HG03159 (cell line): ENCODE measurements around the gene C19orf85.
"Not testable (repeated sequence)": the region's sequence is repeated elsewhere in the genome, so short reads cannot be mapped to it uniquely, and the experiment has no call there.

ENCODE experiments used
- ATAC-seq: cut with Tn5 transposase; IDR thresholded peaks from one replicate; pipeline ENCODE4 v1.9.1; 2021; ENCODE audit warnings: mild to moderate bottlenecking, moderate library complexity; ENCODE audit not compliant: unreplicated experiment

The C19orf85 gene

GRCh38 chr19:55464662-55465054, at the start of gene C19orf85:
TSS of gene C19orf85 (minus strand) at chr19:55464751. CDS start at chr19:55464554, 197 bp downstream.
- no peak for ATAC-seq

- ATAC-seq = no peak
Measured at GRCh38 chr19:55508120-55508519, 43.6 kb upstream of the C19orf85 start.

- no peak for ATAC-seq
Measured at GRCh38 chr19:55504981-55505380, 40.4 kb upstream of the C19orf85 start.

- ATAC-seq = no peak
Measured at GRCh38 chr19:55504252-55504603, 39.7 kb upstream of the C19orf85 start.

GRCh38 chr19:55503502-55504251, 39.1 kb upstream of the C19orf85 start:
- ATAC-seq = peak; percentile 90

GRCh38 chr19:55503157-55503501, 38.6 kb upstream of the C19orf85 start:
- no peak for ATAC-seq

- no peak for ATAC-seq
Measured at GRCh38 chr19:55502197-55502952, 37.8 kb upstream of the C19orf85 start.

- ATAC-seq = no peak
Measured at GRCh38 chr19:55500368-55500952, 35.9 kb upstream of the C19orf85 start.

GRCh38 chr19:55498246-55498840, 33.8 kb upstream of the C19orf85 start:
- no peak for ATAC-seq

- no peak for ATAC-seq
Measured at GRCh38 chr19:55497763-55498162, 33.2 kb upstream of the C19orf85 start.

GRCh38 chr19:55496820-55497219, 32.3 kb upstream of the C19orf85 start:
- ATAC-seq = not testable (repeated sequence)

- no peak for ATAC-seq
Measured at GRCh38 chr19:55495646-55496349, 31.2 kb upstream of the C19orf85 start.

- no peak for ATAC-seq
Measured at GRCh38 chr19:55494172-55494761, 29.7 kb upstream of the C19orf85 start.

GRCh38 chr19:55493645-55494171, 29.2 kb upstream of the C19orf85 start:
- no peak for ATAC-seq

GRCh38 chr19:55493052-55493644, 28.6 kb upstream of the C19orf85 start:
- ATAC-seq = no peak

- no peak for ATAC-seq
Measured at GRCh38 chr19:55492362-55492944, 27.9 kb upstream of the C19orf85 start.

- no peak for ATAC-seq
Measured at GRCh38 chr19:55491546-55492360, 27.2 kb upstream of the C19orf85 start.

GRCh38 chr19:55490478-55491432, 26.2 kb upstream of the C19orf85 start:
- ATAC-seq = no peak
